ENCODE data around the gene PUS1. TPM values are rescaled to one million over a fixed set of nuclear protein-coding genes. Genes with fewer than 3 reads are reported as not detected.

PUS1 gene
- total RNA-seq, 2 donors from 2014 or later: 11.2 to 33.6 TPM

- H3K4me1 ChIP-seq: peaks cover 10% of the 10 kb centered on the region
- no peaks in the 10 kb centered on the region for H3K9me3 ChIP-seq
- DNase-seq (no peak), ATAC-seq (no peak)
- intact Hi-C loops (cut with DNase I): no loop called here
- no peak overlapping the region for H3K4me3 ChIP-seq
- 57 to 59% methylated on average over 2 of the region's 2 CpGs for WGBS, 2 donors
- no peaks in the 10 kb centered on the region for H3K36me3 ChIP-seq (replicated peaks in 1 of 2; ENCODE audit: insufficient read depth in 1 of 2, low read depth in 2 of 2)
- no peaks in the 10 kb centered on the region for H3K27me3 ChIP-seq
- no peak overlapping the region for H3K27ac ChIP-seq
- TF ChIP-seq POLR2A (IDR thresholded peaks at IDR 0.05) (no peak), CTCF (IDR thresholded peaks at IDR 0.05) (no peak)
Measured at GRCh38 chr12:131965073-131965472, 36.0 kb downstream of the PUS1 start.

GRCh38 chr12:131971226-131971625, 42.1 kb downstream of the PUS1 start:
- WGBS, 2 donors: 38 to 50% methylated on average over 1 of the region's 1 CpG
- Histone ChIP-seq H3K4me3 (no peak overlapping the region), H3K36me3 (replicated peaks in 1 of 2; ENCODE audit: insufficient read depth in 1 of 2, low read depth in 2 of 2) (no peaks in the 10 kb centered on the region), H3K27ac (no peak overlapping the region), H3K9me3 (no peaks in the 10 kb centered on the region), H3K27me3 (no peaks in the 10 kb centered on the region), H3K4me1 (no peaks in the 10 kb centered on the region)
- no peak for DNase-seq
- intact Hi-C loops (cut with DNase I): no loop called here
- no peak for ATAC-seq
- TF ChIP-seq CTCF (IDR thresholded peaks at IDR 0.05): no peak
- no peak for TF ChIP-seq POLR2A (IDR thresholded peaks at IDR 0.05)

- no peak overlapping the region for H3K27ac ChIP-seq
- H3K4me1 ChIP-seq: no peaks in the 10 kb centered on the region
- ATAC-seq (no peak), DNase-seq (no peak)
- no peaks in the 10 kb centered on the region for H3K9me3 ChIP-seq
- intact Hi-C loops (cut with DNase I): no loop called here
- TF ChIP-seq CTCF (IDR thresholded peaks at IDR 0.05) (no peak), POLR2A (IDR thresholded peaks at IDR 0.05) (no peak)
- H3K4me3 ChIP-seq: no peak overlapping the region
- H3K27me3 ChIP-seq: no peaks in the 10 kb centered on the region
- 91 to 94% methylated on average over 8 of the region's 8 CpGs for WGBS, 2 donors
- peaks cover 0 to 3% of the 10 kb centered on the region in 2 donors for H3K36me3 ChIP-seq (replicated peaks in 1 of 2; ENCODE audit: insufficient read depth in 1 of 2, low read depth in 2 of 2)
Measured at GRCh38 chr12:131975228-131975627, 46.2 kb downstream of the PUS1 start.

GRCh38 chr12:131979606-131980005, 50.5 kb downstream of the PUS1 start:
- no peak for ATAC-seq
- DNase-seq: no peak
- TF ChIP-seq CTCF (IDR thresholded peaks at IDR 0.05): no peak
- TF ChIP-seq POLR2A (IDR thresholded peaks at IDR 0.05): no peak
- WGBS, 2 donors: 85 to 90% methylated on average over 12 of the region's 12 CpGs
- intact Hi-C loops (cut with DNase I): no loop called here
- Histone ChIP-seq H3K9me3 (no peaks in the 10 kb centered on the region), H3K4me1 (no peaks in the 10 kb centered on the region), H3K4me3 (no peak overlapping the region), H3K27ac (no peak overlapping the region), H3K36me3 (replicated peaks in 1 of 2; ENCODE audit: insufficient read depth in 1 of 2, low read depth in 2 of 2) (peaks cover 0 to 18% of the 10 kb centered on the region in 2 donors), H3K27me3 (no peaks in the 10 kb centered on the region)

GRCh38 chr12:131980263-131980662, 51.2 kb downstream of the PUS1 start:
- no peak overlapping the region for H3K27ac ChIP-seq
- H3K4me1 ChIP-seq: no peaks in the 10 kb centered on the region
- no peaks in the 10 kb centered on the region for H3K27me3 ChIP-seq
- no peak for TF ChIP-seq CTCF (IDR thresholded peaks at IDR 0.05)
- TF ChIP-seq POLR2A (IDR thresholded peaks at IDR 0.05): no peak
- DNase-seq (no peak), ATAC-seq (no peak)
- intact Hi-C loops (cut with DNase I): no loop called here
- 76 to 81% methylated on average over 3 of the region's 3 CpGs for WGBS, 2 donors
- no peaks in the 10 kb centered on the region for H3K9me3 ChIP-seq
- no peak overlapping the region for H3K4me3 ChIP-seq
- H3K36me3 ChIP-seq (replicated peaks in 1 of 2; ENCODE audit: insufficient read depth in 1 of 2, low read depth in 2 of 2): peaks cover 0 to 18% of the 10 kb centered on the region in 2 donors
